ENCODE measurements around the gene TAF6. TPM values are rescaled to one million over a fixed set of nuclear protein-coding genes. Genes with fewer than 3 reads are reported as not detected.

TAF6 gene
- total RNA-seq, 1 donor from 2014 or later = 14.9 TPM

- DNase-seq (ENCODE audit: low spot score) (no peak), ATAC-seq (no peak)
These were observed 5.4 kb upstream of the TAF6 start for GRCh38 chr7:100124301-100125230.

- DNase-seq (ENCODE audit: low spot score) (no peak), ATAC-seq (no peak)
These were observed 3.4 kb upstream of the TAF6 start for GRCh38 chr7:100122568-100122967.

- no peak for ATAC-seq
- DNase-seq (ENCODE audit: low spot score) = no peak
These were observed 2.9 kb upstream of the TAF6 start for GRCh38 chr7:100122067-100122466.

DNA sequence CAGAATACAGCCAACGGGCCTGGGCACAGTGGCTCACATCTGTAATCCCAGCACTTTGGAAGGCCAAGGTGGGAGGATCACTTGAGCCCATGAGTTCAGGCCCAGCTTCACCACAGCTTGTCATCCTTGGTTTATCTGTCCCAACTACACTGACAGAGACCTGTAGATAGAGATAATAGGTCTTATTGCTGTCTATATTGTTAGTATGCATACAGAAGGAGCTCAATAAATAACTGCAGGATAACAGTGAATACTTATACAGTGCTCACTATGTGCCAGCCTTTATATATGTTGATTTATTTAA lies 1.5 kb upstream of the TAF6 start:
- no peak for ATAC-seq
- DNase-seq (ENCODE audit: low spot score) = no peak

- peak; percentile 70 for DNase-seq (ENCODE audit: low spot score)
- ATAC-seq = peak; percentile 73
These were observed 993 bp upstream of the TAF6 start for GRCh38 chr7:100119970-100120732.

GRCh38 chr7:100118388-100119071 lies 628 bp downstream of the TAF6 start:
- no peak for DNase-seq (ENCODE audit: low spot score)
- no peak for ATAC-seq

DNA sequence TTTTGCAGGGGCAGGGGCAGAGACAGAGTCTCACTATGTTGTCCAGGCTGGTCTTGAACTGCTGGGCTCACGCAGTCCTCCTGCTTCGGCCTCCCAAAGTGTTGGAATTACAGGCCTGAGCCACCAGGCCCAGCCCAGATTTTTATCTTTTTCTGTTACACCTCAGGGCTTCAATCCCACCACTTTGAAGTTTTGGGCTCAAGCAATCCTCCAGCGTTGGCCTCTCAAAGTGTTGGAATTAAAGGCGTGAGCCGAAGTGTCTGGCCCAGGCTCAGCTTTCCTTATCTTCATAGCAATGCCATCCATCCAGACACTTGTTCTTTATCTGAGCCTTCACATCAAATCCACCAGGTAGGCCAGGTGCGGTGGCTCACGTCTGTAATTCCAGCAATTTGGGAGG lies 4.1 kb downstream of the TAF6 start:
- no peak for DNase-seq (ENCODE audit: low spot score)
- ATAC-seq = no peak

GRCh38 chr7:100111914-100112313 lies 7.2 kb downstream of the TAF6 start:
- no peak for ATAC-seq
- DNase-seq (ENCODE audit: low spot score) = no peak

- no peak for DNase-seq (ENCODE audit: low spot score)
- ATAC-seq = no peak
These were observed 8.0 kb downstream of the TAF6 start for GRCh38 chr7:100111156-100111555.

GRCh38 chr7:100109521-100110163 lies 9.5 kb downstream of the TAF6 start:
- no peak for DNase-seq (ENCODE audit: low spot score)
- no peak for ATAC-seq

DNA sequence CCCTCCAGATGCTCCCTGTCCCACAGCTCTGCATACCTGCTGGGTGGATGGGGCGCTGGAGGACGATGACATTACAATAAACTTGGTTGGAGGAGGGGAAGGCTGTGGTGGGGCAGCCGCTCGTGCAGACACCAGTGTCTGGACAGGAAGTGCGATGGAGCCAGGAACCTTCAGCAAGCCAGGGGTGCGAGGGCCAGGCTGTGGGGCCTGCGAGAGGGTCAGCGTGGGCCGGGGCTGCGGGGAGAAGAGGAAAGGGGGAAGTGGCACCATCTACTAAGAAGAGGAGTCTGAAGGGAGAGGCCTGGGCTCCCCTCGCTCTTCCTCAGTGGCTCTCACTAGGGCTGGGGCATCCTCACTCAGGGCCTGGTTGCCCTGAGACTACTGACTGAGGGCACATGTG lies 11.3 kb downstream of the TAF6 start:
- ATAC-seq = peak; percentile 9

DNA sequence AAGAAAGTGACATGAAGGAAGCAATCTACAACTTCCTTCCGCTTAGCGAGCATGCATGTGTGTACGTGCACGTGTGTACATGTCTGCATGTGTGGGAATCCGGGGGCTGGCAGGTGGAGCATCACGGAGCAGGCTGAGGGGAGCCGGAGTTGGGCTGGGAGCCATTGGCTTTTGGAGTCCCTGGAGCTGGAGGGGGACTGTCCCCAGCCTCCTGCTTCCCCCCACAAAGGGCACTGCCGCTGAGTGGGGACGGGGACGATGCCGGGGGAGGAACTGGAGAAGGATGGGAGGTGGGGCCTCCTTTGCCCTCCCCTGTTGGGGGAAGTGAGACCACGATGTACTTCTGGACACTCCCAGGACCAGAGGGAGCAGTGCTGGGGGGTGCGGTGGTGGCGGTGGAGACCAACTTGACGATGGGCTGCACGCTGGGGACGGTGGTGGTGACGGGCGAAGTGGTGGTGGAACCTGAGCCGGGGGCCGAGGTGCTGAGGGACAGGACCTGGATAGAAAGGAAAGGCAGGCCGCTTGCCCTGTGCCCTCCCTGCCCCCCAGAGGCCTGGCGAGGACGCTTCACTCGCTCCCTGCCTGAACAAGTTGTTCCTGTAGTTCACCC lies 11.9 kb downstream of the TAF6 start:
- peak; percentile 25 for ATAC-seq
- no peak for DNase-seq (ENCODE audit: low spot score)

More for the DNA sequence above, 11.3 kb downstream of the TAF6 start:
- DNase-seq (ENCODE audit: low spot score) = no peak

- DNase-seq (ENCODE audit: low spot score) (no peak), ATAC-seq (no peak)
These were observed 12.5 kb downstream of the TAF6 start for GRCh38 chr7:100106633-100107032.

DNA sequence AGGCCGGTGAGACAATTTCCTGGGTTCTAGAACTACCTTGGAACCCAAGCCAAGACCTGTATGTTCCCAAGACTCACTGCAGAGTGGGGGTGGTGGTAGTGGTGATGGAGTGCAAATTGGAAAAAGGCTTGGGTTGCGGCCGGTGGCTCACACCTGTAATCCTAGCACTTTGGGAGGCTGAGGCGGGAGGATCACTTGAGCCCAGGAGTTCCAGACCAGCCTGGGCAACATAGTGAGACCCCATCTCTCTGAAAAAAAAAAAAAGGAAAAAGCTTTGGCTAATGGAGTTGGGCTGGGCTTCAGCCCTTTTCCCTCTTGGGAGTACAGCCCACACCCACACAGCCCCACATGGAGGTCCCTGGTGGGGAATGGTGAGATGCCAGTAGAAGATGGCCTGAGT lies 13.6 kb downstream of the TAF6 start:
- DNase-seq (ENCODE audit: low spot score) (no peak), ATAC-seq (no peak)

DNA sequence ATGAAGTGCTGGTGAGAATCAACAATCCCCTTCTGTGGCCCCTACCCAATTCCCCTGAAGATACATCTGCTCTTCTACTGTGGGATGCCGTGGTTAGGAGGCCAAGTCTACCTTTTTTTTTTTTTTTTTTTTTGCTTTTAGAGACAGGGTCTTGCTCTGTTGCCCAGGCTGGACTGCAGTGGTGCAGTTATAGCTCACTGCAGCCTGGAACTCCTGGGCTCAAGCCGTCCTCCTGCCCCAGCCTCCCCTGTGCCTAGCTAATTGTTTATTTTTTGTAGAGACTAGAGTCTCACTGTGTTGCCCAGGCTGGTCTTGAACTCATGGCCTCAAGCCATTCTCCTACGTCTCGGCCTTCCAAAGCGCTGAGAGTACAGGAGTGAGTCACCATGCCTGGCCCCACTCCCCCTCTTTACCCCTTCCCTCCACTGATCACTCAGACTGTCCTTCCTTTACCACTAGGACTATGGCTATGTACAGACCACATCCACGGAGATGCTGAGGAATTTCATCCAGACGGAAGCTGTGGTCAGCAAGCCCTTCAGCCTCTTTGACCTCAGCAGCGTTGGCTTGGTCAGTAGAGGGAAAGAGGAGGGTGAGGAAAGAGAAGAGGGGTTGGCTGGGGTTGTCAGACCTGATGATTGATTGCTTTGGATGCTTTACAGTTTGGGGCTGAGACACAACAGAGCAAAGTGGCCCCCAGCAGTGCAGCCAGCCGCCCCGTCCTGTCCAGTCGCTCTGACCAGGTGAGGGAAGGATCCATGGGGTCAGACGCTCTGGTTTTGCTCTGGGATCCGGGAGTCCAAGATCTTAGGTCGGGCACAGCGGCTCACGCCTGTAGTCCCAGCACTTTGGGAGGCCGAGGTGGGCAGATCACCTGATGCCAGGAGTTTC lies 16.0 kb downstream of the TAF6 start:
- DNase-seq (ENCODE audit: low spot score) (no peak), ATAC-seq (no peak)

DNA sequence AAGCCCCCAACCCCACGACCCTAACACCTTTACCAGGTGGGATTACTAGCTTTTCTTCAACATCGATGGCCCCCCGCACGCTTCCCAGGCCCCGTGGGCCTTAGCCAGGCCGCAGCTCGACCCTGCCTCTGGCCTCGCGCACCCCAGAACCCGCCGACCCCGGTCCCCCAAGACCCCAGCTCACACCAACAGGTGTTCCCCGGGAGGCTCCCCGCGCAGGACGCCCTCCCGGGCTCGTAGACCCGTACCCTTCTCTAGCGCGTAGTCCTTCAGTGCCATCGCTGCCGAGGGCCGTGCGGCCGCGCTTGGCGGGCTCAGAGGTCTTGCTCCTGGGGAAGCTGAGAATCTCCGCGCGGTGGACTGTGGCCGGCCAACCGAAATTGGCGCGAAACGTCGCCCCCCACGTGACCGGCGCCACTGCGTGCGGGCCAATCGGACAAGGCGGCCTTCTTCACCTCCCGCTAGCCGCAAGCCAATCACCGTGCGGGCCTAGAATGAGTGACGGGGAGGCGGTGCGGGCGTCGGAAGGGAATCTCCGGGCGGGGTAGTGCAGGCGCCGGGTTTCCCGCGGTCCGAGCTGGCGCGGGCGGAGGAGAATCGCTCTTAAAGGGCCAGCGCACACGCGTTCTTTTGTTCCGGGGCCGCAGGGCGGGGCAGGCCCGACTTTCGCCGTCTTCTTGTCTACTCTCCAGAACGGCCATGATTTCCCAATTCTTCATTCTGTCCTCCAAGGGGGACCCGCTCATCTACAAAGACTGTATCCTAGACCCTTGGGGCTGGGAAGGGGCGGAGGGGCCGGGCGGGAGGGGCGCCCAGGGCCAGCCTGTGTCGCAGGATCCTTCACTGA lies 17.9 kb downstream of the TAF6 start, which contains the start of the genes AP4M1 and MCM7:
AP4M1 (plus strand) TSS at position 628 of the 847 bp plus-strand sequence; CDS start at position 700, 72 bp downstream.
MCM7 (minus strand) TSS at position 382 of the 847 bp plus-strand sequence; CDS start at position 279, 103 bp downstream.
- peak; percentile 87 for ATAC-seq
- peak; percentile 99 for DNase-seq (ENCODE audit: low spot score)

DNA sequence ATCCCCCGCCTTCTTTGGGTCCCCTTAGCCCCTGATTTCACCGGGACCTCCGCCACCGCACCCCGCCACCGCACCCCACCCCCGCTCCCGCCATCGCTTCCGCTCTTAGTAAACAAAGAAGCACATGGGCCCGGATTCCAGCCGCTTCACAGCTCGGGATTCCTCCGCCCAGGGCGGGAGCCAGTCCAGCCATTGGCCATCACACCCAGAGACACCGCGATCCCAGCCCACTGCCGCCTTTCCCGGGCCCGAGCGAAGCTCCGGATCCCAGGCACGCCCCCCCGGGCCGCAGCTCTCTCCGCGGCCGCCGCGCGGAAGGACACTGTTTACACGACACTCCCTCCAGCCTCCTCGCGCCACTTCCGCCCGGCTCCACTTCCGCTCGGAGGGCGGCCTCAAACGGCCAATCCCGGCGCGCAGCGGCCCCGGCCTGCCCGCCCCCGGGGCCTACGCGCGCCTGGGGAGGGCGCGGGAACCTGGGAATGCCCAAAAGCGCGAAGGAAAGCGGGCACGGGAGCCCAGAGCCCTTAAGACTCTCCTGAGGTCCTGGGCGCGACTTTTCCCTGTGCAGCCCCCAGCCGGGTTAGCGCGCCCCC lies 18.6 kb downstream of the TAF6 start:
- DNase-seq (ENCODE audit: low spot score) (peak; percentile 92), ATAC-seq (peak; percentile 89)

- no peak for DNase-seq (ENCODE audit: low spot score)
- ATAC-seq = no peak
These were observed 19.7 kb downstream of the TAF6 start for GRCh38 chr7:100099452-100099851.

All from left lobe of liver (tissue), 2 donors.